ENCODE data around the gene LPCAT2.

The LPCAT2 gene

DNA sequence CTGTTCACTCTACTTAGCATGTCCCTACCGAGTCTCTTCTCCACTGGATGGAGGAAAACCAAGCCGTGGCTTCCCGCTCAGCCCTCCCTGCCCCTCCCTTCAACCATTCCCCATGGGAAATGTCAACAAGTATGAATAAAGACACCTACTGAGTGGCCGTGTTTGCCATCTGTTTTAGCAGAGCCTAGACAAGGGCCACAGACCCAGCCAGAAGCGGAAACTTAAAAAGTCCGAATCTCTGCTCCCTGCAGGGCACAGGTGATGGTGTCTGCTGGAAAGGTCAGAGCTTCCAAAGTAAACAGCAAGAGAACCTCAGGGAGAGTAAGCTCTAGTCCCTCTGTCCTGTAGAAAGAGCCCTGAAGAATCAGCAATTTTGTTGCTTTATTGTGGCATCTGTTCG lies 2.8 kb upstream of the LPCAT2 start:
- no peak for DNase-seq

DNA sequence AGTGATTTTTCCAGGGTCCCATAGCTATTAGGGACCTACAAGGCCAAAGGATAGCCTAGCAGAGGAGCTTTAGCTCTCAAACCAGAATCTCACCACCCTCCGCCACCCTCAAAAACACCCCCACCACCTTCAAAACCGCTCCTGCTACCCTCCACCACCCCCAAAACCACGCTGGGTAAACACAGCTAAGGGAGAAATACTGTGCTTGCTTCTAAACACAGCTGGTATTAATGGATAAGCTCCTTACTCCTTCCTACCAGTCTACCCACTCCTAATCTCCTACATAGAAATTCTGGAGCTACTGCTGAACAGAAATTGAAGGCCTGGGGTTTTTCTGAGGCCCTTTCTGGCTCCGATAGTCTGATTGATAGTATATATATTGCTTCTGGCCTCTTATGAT lies 2.2 kb upstream of the LPCAT2 start:
- DNase-seq = no peak

DNA sequence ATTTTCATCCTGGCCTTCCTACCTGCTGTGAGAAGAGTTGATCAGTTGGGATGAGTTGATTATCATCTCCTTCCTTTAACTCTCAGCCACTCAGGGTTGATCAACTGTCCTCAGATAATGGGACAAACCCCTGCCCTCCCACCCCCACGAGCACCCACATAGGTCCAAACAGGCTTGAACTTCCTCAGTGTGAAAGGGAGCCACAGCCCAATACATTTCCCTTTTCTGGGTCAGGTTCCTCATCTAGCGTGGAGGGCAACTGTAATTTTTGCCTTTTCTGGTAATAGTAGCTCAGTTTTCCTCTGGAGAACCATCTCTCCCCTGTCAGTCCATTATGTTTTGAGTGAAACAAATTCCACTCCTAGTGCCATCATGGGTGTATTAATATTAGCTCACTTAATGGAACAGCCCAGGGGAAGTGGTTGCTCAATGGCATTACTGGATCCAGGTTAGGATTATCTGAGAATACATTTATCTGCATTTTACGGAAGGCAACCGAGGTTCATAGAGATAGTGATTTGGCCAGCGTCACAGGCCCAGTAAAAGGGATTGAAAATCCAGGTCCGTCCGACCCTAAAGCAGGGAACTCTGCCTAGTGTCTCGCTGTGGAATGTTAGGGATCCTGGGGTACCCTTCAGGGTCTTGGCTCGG lies 476 bp upstream of the LPCAT2 start:
- no peak for DNase-seq

DNA sequence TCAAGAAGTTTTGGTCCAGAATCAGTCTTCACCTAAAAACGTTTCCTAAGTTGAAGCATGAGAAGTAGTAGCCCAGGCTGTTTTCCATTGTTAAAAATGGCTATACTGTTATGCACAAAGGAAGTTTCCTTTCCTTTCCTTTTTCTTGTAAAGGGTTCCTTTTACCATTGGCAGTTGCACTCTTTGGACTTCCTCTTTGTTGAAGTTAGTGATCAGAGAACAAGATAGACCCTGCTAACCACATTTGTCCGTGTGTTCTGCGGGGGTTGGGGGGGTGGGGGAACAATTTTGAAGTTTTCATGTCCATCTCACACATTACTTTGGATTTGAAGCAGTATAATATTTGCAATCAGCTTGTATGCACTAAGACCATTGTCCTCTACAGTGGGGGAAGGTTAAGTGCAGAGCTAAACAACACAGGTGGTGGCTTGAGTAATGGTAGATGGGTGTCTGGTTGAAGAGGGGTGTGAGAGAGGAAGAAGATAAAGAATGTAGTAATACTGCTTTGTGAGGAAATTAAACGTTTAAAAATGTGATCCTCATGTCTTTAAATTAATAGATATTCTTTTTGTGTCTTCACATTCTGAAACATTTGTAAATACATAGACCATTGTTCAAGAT lies 1.4 kb downstream of the LPCAT2 start:
- no peak for DNase-seq

DNA sequence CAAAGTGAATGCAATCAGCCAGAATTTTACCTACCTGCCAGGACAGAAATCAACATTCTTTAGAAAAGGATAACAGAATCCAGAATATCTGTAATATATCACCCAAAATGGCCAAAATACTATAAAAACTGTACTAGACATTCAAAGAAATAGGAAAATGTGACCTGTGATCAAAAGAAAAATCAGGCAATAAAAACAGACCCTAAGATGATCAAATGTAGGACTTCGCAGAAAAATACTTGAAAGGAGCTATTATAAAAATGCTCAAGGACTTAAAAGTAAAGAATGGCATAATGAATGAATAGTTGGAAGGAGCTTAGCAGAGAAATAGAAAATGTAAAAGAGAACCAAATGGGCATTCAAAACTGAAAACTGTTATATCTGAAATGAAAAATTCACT lies 4.1 kb downstream of the LPCAT2 start:
- no peak for DNase-seq

DNA sequence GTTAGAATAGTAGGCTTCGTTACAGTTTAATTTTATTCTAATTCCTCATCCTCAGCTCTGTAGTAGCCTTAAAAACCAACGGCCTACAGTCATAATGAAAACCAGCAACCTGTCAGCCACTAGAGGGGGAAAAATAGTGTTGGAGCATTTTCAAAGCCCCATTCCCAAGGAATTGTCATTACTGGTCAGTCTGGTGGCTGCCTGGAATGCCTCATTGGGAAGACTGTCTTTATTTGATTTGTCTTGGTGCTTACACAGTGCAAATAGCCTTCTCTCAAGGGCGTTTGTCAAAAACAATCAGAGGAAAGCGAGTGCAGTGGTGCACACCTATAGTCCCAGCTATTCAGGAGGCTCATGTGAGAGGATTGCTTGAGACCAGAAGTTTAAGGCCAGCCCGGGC lies 4.7 kb downstream of the LPCAT2 start:
- no peak for DNase-seq

DNA sequence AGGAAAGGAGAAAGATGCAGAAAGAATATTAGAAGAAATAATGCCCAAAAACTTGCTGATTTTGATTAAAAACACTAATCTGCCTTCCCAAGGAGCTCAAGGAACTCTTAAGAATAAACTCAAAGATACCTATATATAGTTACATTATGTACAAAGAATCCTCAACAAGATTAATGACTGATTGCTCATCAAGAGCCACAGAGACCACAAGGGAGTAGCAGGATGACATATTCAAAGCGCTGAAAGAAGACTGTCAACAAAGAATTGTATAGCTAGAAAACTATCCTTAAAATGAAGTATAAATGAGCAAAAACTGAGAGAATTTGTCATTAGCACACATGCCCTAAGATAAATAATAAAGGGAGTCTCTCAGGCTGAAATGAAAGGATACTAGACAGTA lies 6.2 kb downstream of the LPCAT2 start:
- DNase-seq = no peak

DNA sequence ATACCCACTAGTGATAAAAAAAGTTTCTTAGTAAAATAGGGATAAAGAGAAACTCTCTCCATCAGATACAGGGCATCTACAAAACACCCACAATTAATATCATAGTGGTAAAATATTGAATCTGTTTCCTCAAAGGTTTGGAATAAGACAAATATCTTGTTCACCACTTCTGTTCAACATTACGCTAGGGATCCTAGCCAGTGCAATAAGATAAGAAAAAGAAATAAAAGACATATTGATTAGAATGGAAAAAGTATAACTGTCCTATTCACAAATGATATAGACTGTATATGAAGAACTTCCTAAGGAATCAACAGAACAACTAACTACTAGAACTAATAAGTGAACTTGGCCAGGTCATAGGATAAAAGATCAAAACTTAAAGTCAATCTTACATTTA lies 12.9 kb downstream of the LPCAT2 start:
- no peak for DNase-seq

DNA sequence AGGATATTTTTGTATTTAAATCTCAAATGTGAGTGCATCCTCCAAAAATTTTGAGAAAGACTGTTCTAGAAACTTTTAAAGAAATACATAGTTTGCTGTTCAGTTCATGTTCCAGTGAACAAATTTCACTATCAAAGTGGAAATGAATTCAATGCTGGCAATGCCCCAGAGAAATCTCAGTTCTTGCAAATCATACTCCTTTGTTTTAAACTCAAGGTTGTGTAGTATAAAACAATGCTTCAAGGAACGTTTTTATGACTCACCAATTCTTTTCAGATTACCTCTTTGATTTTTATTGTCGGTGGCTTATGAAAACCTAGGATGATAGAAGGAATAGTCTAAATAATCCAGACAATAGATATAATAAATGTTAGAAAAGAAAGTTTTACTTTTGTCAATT lies 17.6 kb downstream of the LPCAT2 start:
- no peak for DNase-seq

DNA sequence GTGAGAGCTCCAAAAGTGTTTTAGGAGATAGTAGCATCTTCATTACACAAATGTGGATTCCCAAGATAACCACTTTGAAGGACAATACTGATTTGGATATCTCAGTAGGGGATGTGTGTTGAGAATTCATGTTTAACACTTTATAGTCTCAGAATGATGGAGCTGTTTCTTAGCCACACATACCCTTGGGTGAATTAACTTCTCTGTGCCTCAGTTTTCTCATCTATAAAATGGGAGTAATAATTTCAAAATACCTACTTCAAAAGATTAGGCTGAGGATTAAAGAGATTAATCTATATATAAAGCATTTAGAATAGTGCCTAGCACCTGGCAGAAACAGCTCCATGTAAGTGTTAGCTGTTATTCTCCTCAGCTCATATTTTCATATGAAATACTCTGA lies 19.0 kb downstream of the LPCAT2 start:
- no peak for DNase-seq

DNA sequence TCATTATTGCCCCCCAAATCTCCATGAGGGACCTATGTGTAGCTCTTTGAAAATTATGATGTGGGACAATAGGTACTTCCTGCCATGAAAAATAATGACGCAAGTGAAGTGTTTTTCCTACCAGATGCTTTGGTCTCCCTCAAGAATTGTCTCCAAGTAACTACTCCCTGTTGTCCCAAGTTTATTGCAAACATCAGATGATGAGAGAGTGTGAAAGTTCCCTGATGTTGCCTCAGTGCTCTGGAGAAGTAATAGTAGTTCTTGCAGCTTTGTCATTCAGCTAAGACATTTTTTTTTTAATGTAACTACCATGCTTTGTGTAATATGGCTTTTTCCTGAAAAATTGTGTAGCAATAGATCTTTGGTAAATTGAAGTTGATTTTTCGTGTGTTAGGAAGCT lies 20.1 kb downstream of the LPCAT2 start:
- no peak for DNase-seq

DNA sequence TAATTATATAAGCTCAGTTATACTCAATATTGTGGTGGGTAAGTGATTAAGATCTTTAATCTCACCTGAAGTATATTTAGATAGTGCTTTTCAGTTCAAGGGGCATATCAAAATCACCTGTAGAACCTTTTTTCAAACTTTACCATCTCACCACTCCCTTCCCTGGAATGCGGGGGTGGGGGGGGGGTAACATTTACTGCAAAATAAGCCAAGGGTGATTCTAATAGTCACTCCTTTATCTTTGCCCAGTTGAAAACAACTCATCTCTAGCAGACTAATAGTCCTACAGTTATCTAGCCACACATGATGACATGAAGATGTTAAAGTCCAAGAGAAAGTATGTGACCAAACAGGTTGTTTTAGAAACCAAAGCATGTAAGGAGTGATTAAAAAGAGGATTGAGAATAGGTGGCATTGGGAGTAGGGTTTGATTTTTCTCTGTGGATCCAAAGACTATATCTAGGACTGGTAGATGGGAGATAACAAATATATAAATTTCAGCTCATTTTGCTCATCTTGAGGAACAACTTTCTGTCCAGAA lies 21.5 kb downstream of the LPCAT2 start:
- DNase-seq = no peak

DNA sequence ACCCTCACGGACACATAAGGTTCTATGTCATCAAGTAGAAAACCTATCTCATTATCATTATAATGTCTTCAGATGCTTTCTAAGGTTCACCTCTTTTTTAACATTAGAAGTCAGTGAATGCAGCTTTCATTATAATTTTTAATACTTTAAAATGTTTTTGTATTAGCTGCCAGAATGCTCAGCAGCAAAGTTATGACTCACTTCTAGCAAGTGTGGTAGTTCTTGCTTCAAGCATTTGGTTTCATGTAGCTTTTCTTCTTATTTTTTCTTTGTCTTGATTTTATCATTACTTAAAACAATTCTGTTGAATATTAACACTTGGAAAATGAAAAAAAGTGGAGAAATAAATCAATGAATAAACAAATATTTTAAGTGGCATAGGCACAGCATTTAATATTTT lies 23.4 kb downstream of the LPCAT2 start:
- DNase-seq = no peak

DNA sequence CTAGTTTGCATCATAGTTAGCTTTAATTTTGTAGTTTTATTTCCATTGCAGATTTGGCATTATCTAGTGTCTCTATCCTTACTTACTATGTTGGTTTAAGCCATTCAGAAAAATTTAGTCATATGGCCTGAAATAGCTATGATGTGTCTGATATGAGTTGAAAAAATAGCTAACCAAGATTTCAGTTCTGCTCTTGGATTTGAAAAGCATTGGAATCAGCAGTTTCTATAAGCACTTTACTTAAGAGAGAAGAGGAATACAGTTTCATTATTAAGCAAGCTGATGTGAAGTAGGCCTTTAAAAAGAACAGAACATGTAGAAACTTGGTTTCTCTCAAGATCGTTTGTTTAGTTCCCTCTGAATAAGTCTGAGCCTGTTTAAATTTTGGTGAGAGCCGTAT lies 25.9 kb downstream of the LPCAT2 start:
- no peak for DNase-seq

DNA sequence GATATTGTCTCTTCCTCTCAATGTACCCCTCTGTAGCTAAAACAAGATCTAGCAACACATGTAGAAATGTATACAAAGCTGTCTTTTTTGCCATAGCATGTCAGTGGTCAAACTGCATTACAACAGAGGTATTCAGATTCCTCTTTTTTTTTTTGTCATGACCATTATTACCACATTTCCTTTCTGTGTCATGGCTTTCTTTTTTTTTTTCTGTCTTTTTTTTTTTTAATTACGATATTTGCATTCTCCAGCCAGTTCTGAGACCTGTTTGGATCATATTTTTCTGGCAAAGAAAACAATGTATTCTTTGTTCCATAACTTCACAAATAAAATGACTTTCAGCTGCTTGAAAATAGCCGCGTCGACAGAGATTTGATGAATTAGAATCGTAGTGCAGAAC lies 30.2 kb downstream of the LPCAT2 start:
- no peak for DNase-seq

DNA sequence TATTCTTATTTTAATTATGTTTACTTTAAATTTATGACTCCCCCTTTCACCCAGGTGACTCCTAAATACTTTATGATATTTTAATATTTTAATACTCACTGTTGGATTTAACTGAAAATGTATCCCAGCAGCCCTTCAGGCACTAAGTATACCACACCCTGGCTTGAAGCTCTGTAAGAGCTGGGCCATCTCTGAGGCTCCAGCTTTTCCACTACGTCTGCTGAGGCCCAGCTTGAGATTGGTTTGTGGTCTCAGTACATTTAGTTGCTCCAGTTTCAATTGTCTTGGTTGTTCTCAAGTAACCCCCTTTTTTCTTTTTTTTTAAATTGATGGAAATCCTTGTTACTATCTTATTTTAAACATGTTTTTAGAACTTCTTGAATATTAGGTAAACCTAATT lies 30.6 kb downstream of the LPCAT2 start:
- no peak for DNase-seq

DNA sequence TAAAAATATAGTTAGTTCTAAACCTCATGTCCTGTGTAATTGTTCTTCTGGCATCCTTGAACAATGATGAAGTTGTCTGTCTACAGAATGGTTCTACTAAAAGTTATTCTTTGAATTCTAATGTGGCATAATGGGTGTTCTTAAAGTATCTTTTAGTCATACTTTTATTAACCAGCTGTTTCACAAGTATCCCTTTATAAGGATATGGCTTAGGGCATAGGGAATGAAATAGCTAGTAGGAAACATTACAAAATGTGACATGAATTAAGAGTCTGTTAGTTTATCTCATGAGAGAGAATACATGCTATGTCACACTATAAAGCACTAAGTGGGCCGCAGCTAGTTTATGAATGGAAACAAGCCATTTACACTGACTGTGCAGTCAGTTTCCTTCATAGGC lies 31.3 kb downstream of the LPCAT2 start:
- DNase-seq = no peak

DNA sequence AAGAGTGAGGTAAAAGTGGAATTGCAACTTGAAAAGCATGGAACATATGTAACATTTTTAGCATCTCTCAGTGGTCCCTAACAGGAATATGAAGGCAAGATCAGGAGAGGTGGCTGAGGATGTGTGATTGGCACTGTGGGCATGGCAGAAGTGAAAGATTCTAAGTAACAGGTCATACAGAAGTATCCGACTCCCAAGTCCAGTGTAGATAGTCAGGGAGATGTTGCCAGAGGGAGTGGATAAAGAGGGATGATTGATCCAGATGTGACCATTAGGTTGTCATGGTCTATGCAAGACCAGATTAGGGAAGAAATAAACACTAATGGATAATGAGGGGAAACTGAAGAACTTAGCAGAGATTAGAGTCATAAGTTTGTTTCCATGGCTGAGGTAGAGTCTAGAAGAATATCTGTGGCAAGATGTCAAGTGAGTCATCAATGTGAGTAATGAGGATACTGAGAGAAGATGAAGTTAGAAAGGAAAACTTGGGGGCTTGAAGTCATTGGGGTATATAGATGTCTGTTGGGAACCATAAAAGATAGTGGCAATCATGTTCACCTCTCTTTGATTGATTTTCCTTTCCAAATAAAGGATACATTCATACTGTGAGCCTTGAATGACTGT lies 33.7 kb downstream of the LPCAT2 start:
- DNase-seq = no peak

DNA sequence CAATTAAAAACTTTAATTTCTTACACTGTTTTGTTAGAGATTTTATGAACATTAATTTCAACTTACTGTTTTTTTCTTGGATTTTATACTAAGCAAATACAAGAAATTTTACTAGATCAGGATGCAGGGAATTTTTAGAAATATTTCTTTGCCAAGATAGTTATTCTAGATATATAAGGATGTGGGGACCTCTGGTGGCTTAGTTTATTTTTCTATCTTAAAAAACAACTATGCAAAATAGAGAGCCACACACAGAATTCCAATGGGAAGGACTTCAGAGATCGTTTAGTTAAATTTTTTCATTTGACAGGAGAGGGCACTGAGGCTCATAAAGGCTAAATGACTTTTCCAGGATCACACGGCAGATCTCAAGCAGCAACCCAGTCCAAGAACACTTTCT lies 34.6 kb downstream of the LPCAT2 start:
- DNase-seq = no peak

DNA sequence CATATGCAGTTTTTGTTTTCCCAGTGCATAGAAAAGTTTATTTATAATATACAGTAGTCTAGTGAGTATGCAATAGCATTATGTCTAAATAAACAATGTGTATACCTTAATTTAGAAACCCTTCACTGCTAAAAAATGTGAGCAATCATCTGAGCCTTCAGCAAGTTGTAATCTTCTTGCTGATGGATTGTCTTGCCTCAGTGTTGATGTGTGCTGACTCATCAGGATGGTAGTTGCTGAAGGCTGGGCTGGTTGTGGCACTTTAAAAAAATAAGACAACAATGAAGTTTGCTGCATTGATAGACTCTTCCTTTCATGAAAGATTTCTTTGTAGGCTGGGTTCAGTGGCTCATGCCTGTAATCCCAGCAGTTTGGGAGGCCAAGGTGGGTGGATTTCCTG lies 43.7 kb downstream of the LPCAT2 start:
- no peak for DNase-seq

DNA sequence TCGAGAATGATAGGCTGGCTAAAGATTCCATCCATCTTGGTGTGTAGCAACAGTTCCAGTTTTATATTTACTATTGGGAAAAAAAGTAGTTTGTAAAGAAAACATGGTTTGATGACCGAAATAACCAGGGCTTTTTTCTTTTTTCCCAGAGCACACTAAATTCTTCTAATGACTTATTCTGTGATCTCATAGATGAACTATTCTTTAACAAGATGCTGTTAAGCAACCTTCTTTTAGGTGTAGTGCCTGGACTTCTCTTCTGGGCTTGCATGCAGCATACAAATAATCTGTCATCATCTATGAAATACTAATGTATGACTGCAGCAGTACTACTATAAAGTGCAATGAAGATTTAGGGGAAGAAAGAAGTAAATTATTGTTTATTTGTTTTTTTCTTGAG lies 46.6 kb downstream of the LPCAT2 start:
- no peak for DNase-seq

DNA sequence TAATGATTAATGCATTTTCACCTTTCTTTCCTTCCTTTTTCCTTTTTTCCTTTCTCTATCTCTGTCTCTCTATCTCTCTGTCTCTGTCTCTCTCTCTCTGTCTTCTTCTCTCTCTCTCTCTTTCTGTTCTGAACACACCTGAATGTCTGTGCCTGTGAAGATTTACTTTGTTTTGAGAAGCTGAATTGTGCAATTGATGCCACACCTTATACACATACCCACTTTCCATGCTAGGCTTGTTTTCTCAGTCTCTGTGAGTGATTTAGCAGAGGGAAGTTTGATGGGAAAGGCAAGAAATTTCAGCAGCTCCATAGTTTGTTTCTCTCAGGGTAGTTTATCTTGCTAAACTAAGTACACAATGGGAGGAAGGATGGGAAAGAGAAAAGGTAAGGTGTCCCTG lies 48.3 kb downstream of the LPCAT2 start:
- DNase-seq = no peak

DNA sequence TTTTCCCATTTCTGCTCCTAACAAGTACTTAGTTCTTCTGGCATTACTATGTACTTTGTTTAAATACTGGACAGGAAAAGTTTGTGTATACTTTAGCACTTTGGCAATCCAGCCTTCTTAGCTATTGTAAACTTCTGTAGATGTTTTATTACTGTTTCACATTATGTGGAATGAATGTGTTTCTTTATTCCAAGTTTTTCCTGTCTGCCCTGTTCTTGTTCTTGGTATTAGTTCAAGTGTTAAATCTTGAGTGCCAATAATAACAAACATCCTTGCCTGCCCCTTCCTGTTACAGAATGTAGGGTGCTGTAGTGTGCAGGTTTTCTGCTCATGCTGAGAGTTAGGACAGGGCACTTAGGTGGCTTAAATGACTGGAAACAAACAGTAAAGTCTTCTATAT lies 50.4 kb downstream of the LPCAT2 start:
- no peak for DNase-seq

DNA sequence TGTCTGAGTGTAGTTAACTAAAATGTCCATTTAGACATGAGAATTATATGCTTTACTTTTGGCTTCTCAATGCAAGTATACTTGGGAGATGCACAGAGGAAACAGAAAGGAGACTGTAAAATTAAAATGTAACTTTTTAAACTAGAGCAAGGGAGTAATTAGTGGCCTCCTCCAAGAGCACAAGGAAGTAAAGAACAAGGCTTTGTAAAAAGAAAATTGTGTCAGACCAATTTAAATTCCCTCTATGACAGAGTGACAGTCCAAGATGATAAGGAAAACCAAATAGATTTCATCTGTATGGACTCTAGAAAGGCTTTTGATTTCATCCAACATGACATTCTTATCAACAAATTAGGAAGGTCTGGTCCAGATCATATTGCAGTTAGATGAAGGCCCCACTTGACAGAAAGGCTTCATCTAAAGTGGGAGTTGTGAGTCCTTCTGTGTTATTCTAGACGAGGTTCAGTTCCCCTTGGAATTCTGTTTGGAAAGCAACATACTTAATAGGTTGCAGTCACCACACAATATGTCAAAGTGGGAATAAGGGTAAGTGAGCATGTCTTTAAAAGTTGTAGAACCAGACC lies 51.2 kb downstream of the LPCAT2 start:
- DNase-seq = no peak
